H9 (cell line): ENCODE results near the gene ENOX1. TPM values are rescaled to one million over a fixed set of nuclear protein-coding genes. Genes with fewer than 3 reads are reported as not detected.

Experiments used
- DNase-seq: peaks from one replicate; pipeline ENCODE4 v3.0.0-alpha.2; 2017
- H2AFZ ChIP-seq: one replicate; pipeline ENCODE4 v1.6.1; 2013; ENCODE audit warnings: mild to moderate bottlenecking, low read length, control low read depth, moderate library complexity
- H2AK5ac ChIP-seq: 2 replicates; pipeline ENCODE4 v1.6.1; 2013; ENCODE audit warnings: low read length, control low read depth, mixed read lengths; ENCODE audit not compliant: insufficient read length
- H2BK120ac ChIP-seq: one replicate; pipeline ENCODE4 v1.6.1; 2013; ENCODE audit warnings: low read depth, mild to moderate bottlenecking, low read length, control low read depth, inconsistent platforms; ENCODE audit not compliant: poor library complexity, severe bottlenecking
- H2BK12ac ChIP-seq: 2 replicates; pipeline ENCODE4 v1.6.1; 2013; ENCODE audit warnings: low read length, control low read depth, mixed read lengths, low read depth; ENCODE audit not compliant: insufficient read length
- H2BK15ac ChIP-seq: 2 replicates; pipeline ENCODE4 v1.6.1; 2013; ENCODE audit warnings: low read depth, low read length, control low read depth
- H2BK20ac ChIP-seq: one replicate; pipeline ENCODE4 v1.6.1; 2013; ENCODE audit warnings: low read depth, mild to moderate bottlenecking, low read length, control low read depth, inconsistent platforms; ENCODE audit not compliant: poor library complexity, severe bottlenecking
- H2BK5ac ChIP-seq: 2 replicates; pipeline ENCODE4 v1.6.1; 2013; ENCODE audit warnings: low read length, control low read depth, mixed read lengths; ENCODE audit not compliant: insufficient read length
- H3K14ac ChIP-seq: 2 replicates; pipeline ENCODE4 v1.6.1; 2013; ENCODE audit warnings: low read length, control low read depth; ENCODE audit not compliant: insufficient read depth
- H3K18ac ChIP-seq: 2 replicates; pipeline ENCODE4 v1.6.1; 2013; ENCODE audit warnings: low read depth, mild to moderate bottlenecking, mixed read lengths, low read length, control low read depth; ENCODE audit not compliant: insufficient read length
- H3K23ac ChIP-seq: 2 replicates; pipeline ENCODE4 v1.6.1; 2013; ENCODE audit warnings: low read length, control low read depth, mixed read lengths, low read depth; ENCODE audit not compliant: insufficient read length
- H3K23me2 ChIP-seq: 2 replicates; pipeline ENCODE4 v1.6.1; 2013; ENCODE audit warnings: low read depth, mild to moderate bottlenecking, mixed read lengths, low read length, control low read depth; ENCODE audit not compliant: insufficient read length, poor library complexity, severe bottlenecking
- H3K27ac ChIP-seq: 2 replicates; pipeline ENCODE4 v1.5.1; 2013; ENCODE audit warnings: low read length, control low read depth, mixed read lengths, low read depth; ENCODE audit not compliant: insufficient read length
- H3K27me3 ChIP-seq: 2 replicates; pipeline ENCODE4 v1.6.1; 2013; ENCODE audit warnings: low read length, control low read depth, inconsistent platforms; ENCODE audit not compliant: insufficient read depth
- H3K4ac ChIP-seq: 2 replicates; pipeline ENCODE4 v1.6.1; 2013; ENCODE audit warnings: low read depth, mild to moderate bottlenecking, control low read depth, inconsistent platforms, low read length, moderate library complexity
- H3K4me1 ChIP-seq: 2 replicates; pipeline ENCODE4 v1.6.1; 2013; ENCODE audit warnings: low read length, control low read depth, inconsistent platforms; ENCODE audit not compliant: insufficient read depth
- H3K4me2 ChIP-seq: 2 replicates; pipeline ENCODE4 v1.6.1; 2013; ENCODE audit warnings: low read length, control low read depth, mixed read lengths; ENCODE audit not compliant: insufficient read length, insufficient read depth
- H3K56ac ChIP-seq: 2 replicates; pipeline ENCODE4 v1.6.1; 2013; ENCODE audit warnings: low read depth, mild to moderate bottlenecking, mixed read lengths, low read length, control low read depth; ENCODE audit not compliant: insufficient read length
- H3K79me1 ChIP-seq: 2 replicates; pipeline ENCODE4 v1.6.1; 2013; ENCODE audit warnings: low read depth, mild to moderate bottlenecking, moderate library complexity, low read length, control low read depth, inconsistent platforms; ENCODE audit not compliant: insufficient read depth, poor library complexity, severe bottlenecking
- H3K79me2 ChIP-seq: 2 replicates; pipeline ENCODE4 v1.6.1; 2013; ENCODE audit warnings: low read length, control low read depth, inconsistent platforms; ENCODE audit not compliant: insufficient read depth
- H3K9ac ChIP-seq: 2 replicates; pipeline ENCODE4 v1.6.1; 2013; ENCODE audit warnings: low read length, control low read depth, mixed read lengths; ENCODE audit not compliant: insufficient read length; ENCODE audit errors: extremely low read depth
- H3K9me3 ChIP-seq: one replicate; pipeline ENCODE4 v1.6.1; 2013; ENCODE audit warnings: low read depth, low read length, inconsistent platforms; ENCODE audit not compliant: control insufficient read depth
- H3T11ph ChIP-seq: one replicate; pipeline ENCODE4 v1.6.1; 2013; ENCODE audit warnings: mild to moderate bottlenecking, low read length, control low read depth, inconsistent platforms
- H4K20me1 ChIP-seq: one replicate; pipeline ENCODE4 v1.6.1; 2013; ENCODE audit not compliant: control insufficient read depth, insufficient read length, insufficient read depth
- H4K5ac ChIP-seq: 2 replicates; pipeline ENCODE4 v1.6.1; 2013; ENCODE audit warnings: low read depth, mild to moderate bottlenecking, mixed read lengths, low read length, control low read depth; ENCODE audit not compliant: insufficient read length
- H4K8ac ChIP-seq: replicated peaks from 2 replicates; pipeline ENCODE4 v1.6.1; 2013; ENCODE audit warnings: low read length, control low read depth, mixed read lengths, low read depth; ENCODE audit not compliant: insufficient read length
- H4K91ac ChIP-seq: 2 replicates; pipeline ENCODE4 v1.6.1; 2013; ENCODE audit warnings: low read depth, mild to moderate bottlenecking, moderate library complexity, mixed read lengths, low read length, control low read depth; ENCODE audit not compliant: insufficient read length
- H3K27ac Mint-ChIP-seq, 3 experiments: 2 replicates in 2 of 3; 3 replicates in 1 of 3; pipeline ENCODE4 v1.8.0; 2020 to 2021; ENCODE audit warnings: mixed read lengths in 3 of 3, mild to moderate bottlenecking in 1 of 3, moderate library complexity in 1 of 3
- H3K27me3 Mint-ChIP-seq: 2 replicates; pipeline ENCODE4 v1.8.0; 2021; ENCODE audit warnings: low read depth, mild to moderate bottlenecking, moderate library complexity, mixed read lengths
- H3K36me3 Mint-ChIP-seq, 3 experiments: 2 replicates in 2 of 3; 3 replicates in 1 of 3; pipeline ENCODE4 v1.8.0; 2020 to 2021; ENCODE audit warnings: low read depth in 3 of 3, mixed read lengths in 3 of 3; ENCODE audit not compliant: insufficient read depth in 1 of 3
- H3K4me1 Mint-ChIP-seq, 2 experiments: 2 replicates each; pipeline ENCODE4 v1.8.0; 2020; ENCODE audit warnings: mixed read lengths in 2 of 2
- H3K4me3 Mint-ChIP-seq, 2 experiments: 2 replicates in 1 of 2; 3 replicates in 1 of 2; pipeline ENCODE4 v1.8.0; 2020 to 2021; ENCODE audit warnings: mild to moderate bottlenecking in 2 of 2, mixed read lengths in 2 of 2, moderate library complexity in 1 of 2
- H3K9me3 Mint-ChIP-seq, 2 experiments: 2 replicates in 1 of 2; 3 replicates in 1 of 2; pipeline ENCODE4 v1.8.0; 2020; ENCODE audit warnings: mild to moderate bottlenecking in 2 of 2, mixed read lengths in 2 of 2, moderate library complexity in 1 of 2
- CTCF ChIP-seq: fragments of 200-600 bp; sonication (generic); conservative IDR thresholded peaks from 3 replicates; pipeline ENCODE4 v1.8.0; 2021; ENCODE audit warnings: antibody characterized with exemption, mild to moderate bottlenecking
- WGBS: extraction: QIAGEN DNeasy Blood & Tissue Kit; methylation state at CpG from one replicate; pipeline ENCODE4 v1.1.7; 2013; ENCODE audit warnings: missing lambda C conversion rate, low lambda C conversion rate, mixed read lengths; ENCODE audit not compliant: insufficient read length; ENCODE audit errors: extremely low coverage; 5-methylcytosine and 5-hydroxymethylcytosine counted together
- total RNA-seq: library from RNA; stranded (reverse); gene quantifications from 2 replicates; pipeline ENCODE4 v1.2.1, GENCODE V29; 2021

The ENOX1 gene
- total RNA-seq, 1 experiment from 2014 or later = 0.24 TPM

GRCh38 chr13:43339145-43339804 is 447.5 kb downstream of the ENOX1 start:
- Histone ChIP-seq H3K79me2 (no peaks in the 10 kb centered on the region), H4K91ac (no peak overlapping the region), H2AK5ac (no peak overlapping the region), H3K56ac (no peak overlapping the region), H2AFZ (no peak overlapping the region), H3K27ac (no peak overlapping the region), H3K18ac (no peak overlapping the region), H3K4ac (no peak overlapping the region), H3K4me2 (no peak overlapping the region), H3K27me3 (no peaks in the 10 kb centered on the region), H4K20me1 (no peaks in the 10 kb centered on the region), H2BK15ac (no peak overlapping the region), H2BK12ac (no peak overlapping the region), H3K23me2 (no peaks in the 10 kb centered on the region), H3K79me1 (no peaks in the 10 kb centered on the region), H3T11ph (no peak overlapping the region), H4K5ac (no peak overlapping the region), H2BK20ac (no peak overlapping the region), H3K23ac (no peak overlapping the region), H3K14ac (no peak overlapping the region), H3K9ac (no peak overlapping the region), H4K8ac (no peak overlapping the region), H2BK120ac (no peak overlapping the region), H3K9me3 (no peaks in the 10 kb centered on the region), H3K4me1 (no peaks in the 10 kb centered on the region), H2BK5ac (no peak overlapping the region)
- Mint-ChIP-seq H3K27me3 (peaks cover 2% of the 10 kb centered on the region), H3K4me3 (no peak overlapping the region), H3K4me1 (no peaks in the 10 kb centered on the region), H3K9me3 (no peaks in the 10 kb centered on the region), H3K36me3 (no peaks in the 10 kb centered on the region), H3K27ac (no peak overlapping the region)
- WGBS = no CpG with 5 or more reads among the region's 7 CpGs
- DNase-seq = no peak
- no peak for TF ChIP-seq CTCF
